ENCODE measurements around the gene MTFR2.

The MTFR2 gene

DNA sequence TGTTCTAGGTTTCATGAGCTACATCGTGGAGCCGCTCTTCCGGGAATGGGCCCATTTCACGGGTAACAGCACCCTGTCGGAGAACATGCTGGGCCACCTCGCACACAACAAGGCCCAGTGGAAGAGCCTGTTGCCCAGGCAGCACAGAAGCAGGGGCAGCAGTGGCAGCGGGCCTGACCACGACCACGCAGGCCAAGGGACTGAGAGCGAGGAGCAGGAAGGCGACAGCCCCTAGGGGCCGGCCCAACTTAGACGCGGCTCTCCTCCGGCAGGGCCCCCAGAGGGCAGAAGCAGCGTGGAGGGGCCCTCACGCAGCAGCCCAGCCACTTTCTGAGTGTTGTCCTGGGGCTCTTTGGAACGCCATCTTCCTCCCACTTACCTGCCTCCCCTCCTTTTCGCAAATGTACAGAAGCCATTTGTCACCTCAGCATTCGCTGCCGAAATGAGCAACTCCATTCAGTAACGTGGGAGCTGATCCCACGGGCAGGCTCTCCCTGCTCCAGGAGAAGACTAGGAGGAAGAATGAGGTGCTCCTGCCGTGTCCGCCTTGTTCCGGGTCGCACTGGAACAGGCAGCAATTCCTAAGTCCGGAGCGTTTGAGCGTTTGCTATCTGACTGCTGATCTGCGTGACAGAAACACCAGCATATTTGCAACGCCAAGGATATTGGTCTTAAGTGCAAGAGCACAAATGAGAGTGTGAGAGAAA lies 58.4 kb downstream of the MTFR2 start:
- no peaks in the 10 kb centered on the region for H3K36me3 ChIP-seq (ENCODE audit: control insufficient read depth in 2 of 2, insufficient read depth in 1 of 2, low read length in 2 of 2)
- H3K27ac ChIP-seq (ENCODE audit: extremely low read depth, low read depth, low read length) = no peak overlapping the region
- ChIA-PET POLR2A (no interaction called here), CTCF (interaction anchor here (0.7 to 1.6 kb wide), 2 partner anchors 10 to 1754 kb away, joined by 3 read pairs; no protein-coding TSS in a partner anchor)
- no peak overlapping the region for H3K4me3 ChIP-seq (ENCODE audit: low read depth, low read length)
- H3K4me1 ChIP-seq (ENCODE audit: control insufficient read depth, insufficient read depth, low read length) = no peaks in the 10 kb centered on the region
- H3K9me3 ChIP-seq (ENCODE audit: control insufficient read depth, insufficient read depth, low read depth, low read length) = no peaks in the 10 kb centered on the region
- TF ChIP-seq ZNF138 (tag by site-specific recombination; IDR thresholded peaks at IDR 0.05; ENCODE audit: borderline replicate concordance) = no peak
- TF ChIP-seq, protein P1, sequence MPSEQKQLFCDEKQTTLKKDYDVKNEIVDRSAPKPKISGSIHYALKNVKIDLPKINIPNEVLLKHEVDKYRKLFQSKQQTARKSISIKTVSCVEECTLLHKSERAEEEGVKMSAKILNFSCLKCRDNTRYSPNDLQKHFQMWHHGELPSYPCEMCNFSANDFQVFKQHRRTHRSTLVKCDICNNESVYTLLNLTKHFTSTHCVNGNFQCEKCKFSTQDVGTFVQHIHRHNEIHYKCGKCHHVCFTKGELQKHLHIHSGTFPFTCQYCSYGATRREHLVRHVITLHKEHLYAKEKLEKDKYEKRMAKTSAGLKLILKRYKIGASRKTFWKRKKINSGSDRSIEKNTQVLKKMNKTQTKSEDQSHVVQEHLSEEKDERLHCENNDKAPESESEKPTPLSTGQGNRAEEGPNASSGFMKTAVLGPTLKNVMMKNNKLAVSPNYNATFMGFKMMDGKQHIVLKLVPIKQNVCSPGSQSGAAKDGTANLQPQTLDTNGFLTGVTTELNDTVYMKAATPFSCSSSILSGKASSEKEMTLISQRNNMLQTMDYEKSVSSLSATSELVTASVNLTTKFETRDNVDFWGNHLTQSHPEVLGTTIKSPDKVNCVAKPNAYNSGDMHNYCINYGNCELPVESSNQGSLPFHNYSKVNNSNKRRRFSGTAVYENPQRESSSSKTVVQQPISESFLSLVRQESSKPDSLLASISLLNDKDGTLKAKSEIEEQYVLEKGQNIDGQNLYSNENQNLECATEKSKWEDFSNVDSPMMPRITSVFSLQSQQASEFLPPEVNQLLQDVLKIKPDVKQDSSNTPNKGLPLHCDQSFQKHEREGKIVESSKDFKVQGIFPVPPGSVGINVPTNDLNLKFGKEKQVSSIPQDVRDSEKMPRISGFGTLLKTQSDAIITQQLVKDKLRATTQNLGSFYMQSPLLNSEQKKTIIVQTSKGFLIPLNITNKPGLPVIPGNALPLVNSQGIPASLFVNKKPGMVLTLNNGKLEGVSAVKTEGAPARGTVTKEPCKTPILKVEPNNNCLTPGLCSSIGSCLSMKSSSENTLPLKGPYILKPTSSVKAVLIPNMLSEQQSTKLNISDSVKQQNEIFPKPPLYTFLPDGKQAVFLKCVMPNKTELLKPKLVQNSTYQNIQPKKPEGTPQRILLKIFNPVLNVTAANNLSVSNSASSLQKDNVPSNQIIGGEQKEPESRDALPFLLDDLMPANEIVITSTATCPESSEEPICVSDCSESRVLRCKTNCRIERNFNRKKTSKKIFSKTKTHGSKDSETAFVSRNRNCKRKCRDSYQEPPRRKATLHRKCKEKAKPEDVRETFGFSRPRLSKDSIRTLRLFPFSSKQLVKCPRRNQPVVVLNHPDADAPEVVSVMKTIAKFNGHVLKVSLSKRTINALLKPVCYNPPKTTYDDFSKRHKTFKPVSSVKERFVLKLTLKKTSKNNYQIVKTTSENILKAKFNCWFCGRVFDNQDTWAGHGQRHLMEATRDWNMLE (tag by site-specific recombination; conservative IDR thresholded peaks at IDR 0.05; ENCODE audit: low read depth) = no peak
- no peak for TF ChIP-seq SP3 (tag by site-specific recombination; IDR thresholded peaks at IDR 0.05)
- no peak for TF ChIP-seq KLF1 (tag by site-specific recombination; IDR thresholded peaks at IDR 0.05)
- no peak for TF ChIP-seq ZNF24 (tag by site-specific recombination; IDR thresholded peaks at IDR 0.05)
- no peak for TF ChIP-seq ZFP3 (tag by site-specific recombination; IDR thresholded peaks at IDR 0.05; ENCODE audit: low read depth)
- no peak for TF ChIP-seq ZNF112 (tag by site-specific recombination; IDR thresholded peaks at IDR 0.05)
- no peak for TF ChIP-seq KLF10 (tag by site-specific recombination; IDR thresholded peaks at IDR 0.05)
- TF ChIP-seq RBAK (tag by site-specific recombination; IDR thresholded peaks at IDR 0.05) = no peak
- no peak for TF ChIP-seq ZNF747 (tag by site-specific recombination; IDR thresholded peaks at IDR 0.05)
- TF ChIP-seq ZNF585B (tag by site-specific recombination; IDR thresholded peaks at IDR 0.05) = no peak
- TF ChIP-seq, protein P2, sequence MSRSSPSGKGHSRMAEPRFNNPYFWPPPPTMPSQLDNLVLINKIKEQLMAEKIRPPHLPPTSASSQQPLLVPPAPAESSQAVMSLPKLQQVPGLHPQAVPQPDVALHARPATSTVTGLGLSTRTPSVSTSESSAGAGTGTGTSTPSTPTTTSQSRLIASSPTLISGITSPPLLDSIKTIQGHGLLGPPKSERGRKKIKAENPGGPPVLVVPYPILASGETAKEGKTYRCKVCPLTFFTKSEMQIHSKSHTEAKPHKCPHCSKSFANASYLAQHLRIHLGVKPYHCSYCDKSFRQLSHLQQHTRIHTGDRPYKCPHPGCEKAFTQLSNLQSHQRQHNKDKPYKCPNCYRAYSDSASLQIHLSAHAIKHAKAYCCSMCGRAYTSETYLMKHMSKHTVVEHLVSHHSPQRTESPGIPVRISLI (tag by site-specific recombination; IDR thresholded peaks at IDR 0.05) = no peak
- TF ChIP-seq ZNF19 (tag by site-specific recombination; IDR thresholded peaks at IDR 0.05; ENCODE audit: low read depth) = no peak
- no peak for TF ChIP-seq ZNF558 (tag by site-specific recombination; IDR thresholded peaks at IDR 0.05)
- TF ChIP-seq, protein P3, sequence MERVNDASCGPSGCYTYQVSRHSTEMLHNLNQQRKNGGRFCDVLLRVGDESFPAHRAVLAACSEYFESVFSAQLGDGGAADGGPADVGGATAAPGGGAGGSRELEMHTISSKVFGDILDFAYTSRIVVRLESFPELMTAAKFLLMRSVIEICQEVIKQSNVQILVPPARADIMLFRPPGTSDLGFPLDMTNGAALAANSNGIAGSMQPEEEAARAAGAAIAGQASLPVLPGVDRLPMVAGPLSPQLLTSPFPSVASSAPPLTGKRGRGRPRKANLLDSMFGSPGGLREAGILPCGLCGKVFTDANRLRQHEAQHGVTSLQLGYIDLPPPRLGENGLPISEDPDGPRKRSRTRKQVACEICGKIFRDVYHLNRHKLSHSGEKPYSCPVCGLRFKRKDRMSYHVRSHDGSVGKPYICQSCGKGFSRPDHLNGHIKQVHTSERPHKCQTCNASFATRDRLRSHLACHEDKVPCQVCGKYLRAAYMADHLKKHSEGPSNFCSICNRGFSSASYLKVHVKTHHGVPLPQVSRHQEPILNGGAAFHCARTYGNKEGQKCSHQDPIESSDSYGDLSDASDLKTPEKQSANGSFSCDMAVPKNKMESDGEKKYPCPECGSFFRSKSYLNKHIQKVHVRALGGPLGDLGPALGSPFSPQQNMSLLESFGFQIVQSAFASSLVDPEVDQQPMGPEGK (tag by site-specific recombination; IDR thresholded peaks at IDR 0.05) = no peak
- TF ChIP-seq, protein P4, sequence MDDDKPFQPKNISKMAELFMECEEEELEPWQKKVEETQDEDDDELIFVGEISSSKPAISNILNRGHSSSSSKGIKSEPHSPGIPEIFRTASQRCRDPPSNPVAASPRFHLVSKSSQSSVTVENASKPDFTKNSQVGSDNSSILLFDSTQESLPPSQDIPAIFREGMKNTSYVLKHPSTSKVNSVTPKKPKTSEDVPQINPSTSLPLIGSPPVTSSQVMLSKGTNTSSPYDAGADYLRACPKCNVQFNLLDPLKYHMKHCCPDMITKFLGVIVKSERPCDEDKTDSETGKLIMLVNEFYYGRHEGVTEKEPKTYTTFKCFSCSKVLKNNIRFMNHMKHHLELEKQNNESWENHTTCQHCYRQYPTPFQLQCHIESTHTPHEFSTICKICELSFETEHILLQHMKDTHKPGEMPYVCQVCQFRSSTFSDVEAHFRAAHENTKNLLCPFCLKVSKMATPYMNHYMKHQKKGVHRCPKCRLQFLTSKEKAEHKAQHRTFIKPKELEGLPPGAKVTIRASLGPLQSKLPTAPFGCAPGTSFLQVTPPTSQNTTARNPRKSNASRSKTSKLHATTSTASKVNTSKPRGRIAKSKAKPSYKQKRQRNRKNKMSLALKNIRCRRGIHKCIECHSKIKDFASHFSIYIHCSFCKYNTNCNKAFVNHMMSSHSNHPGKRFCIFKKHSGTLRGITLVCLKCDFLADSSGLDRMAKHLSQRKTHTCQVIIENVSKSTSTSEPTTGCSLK (tag by site-specific recombination; IDR thresholded peaks at IDR 0.05) = no peak
- TF ChIP-seq, protein P5, sequence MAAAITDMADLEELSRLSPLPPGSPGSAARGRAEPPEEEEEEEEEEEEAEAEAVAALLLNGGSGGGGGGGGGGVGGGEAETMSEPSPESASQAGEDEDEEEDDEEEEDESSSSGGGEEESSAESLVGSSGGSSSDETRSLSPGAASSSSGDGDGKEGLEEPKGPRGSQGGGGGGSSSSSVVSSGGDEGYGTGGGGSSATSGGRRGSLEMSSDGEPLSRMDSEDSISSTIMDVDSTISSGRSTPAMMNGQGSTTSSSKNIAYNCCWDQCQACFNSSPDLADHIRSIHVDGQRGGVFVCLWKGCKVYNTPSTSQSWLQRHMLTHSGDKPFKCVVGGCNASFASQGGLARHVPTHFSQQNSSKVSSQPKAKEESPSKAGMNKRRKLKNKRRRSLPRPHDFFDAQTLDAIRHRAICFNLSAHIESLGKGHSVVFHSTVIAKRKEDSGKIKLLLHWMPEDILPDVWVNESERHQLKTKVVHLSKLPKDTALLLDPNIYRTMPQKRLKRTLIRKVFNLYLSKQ (tag by site-specific recombination; IDR thresholded peaks at IDR 0.05; ENCODE audit: borderline replicate concordance) = no peak
